HUDEP-2 (cell line): ENCODE results near the gene NFATC3.
"Not testable (repeated sequence)": the region's sequence is repeated elsewhere in the genome, so short reads cannot be mapped to it uniquely, and the experiment has no call there.

Experiments
- DNase-seq, 76 experiments: peaks; one replicate each; lab custom pipeline; 2025; ENCODE audit not compliant: unreplicated experiment in 76 of 76; lab: John Stamatoyannopoulos, UW

Gene NFATC3

GRCh38 chr16:68114939-68115338, 29.8 kb downstream of the NFATC3 start:
- not testable (repeated sequence) for DNase-seq

GRCh38 chr16:68115851-68116250, 30.7 kb downstream of the NFATC3 start:
- DNase-seq, result no peak

- DNase-seq, result peak in 11 of 76 experiments; percentile 5 to 45 (median 16)
These were observed 31.2 kb downstream of the NFATC3 start for GRCh38 chr16:68116256-68116867.

- DNase-seq, result no peak
These were observed 32.7 kb downstream of the NFATC3 start for GRCh38 chr16:68117884-68118283.

- not testable (repeated sequence) for DNase-seq
These were observed 33.8 kb downstream of the NFATC3 start for GRCh38 chr16:68118954-68119353.

- not testable (repeated sequence) for DNase-seq
These were observed 35.3 kb downstream of the NFATC3 start for GRCh38 chr16:68120496-68120895.

GRCh38 chr16:68126395-68126794, 41.2 kb downstream of the NFATC3 start:
- no peak for DNase-seq

GRCh38 chr16:68128577-68129305, 43.6 kb downstream of the NFATC3 start:
- no peak for DNase-seq

GRCh38 chr16:68130520-68130919, 45.4 kb downstream of the NFATC3 start:
- no peak for DNase-seq

GRCh38 chr16:68131813-68132706, 46.9 kb downstream of the NFATC3 start:
- no peak for DNase-seq

GRCh38 chr16:68133000-68133399, 47.8 kb downstream of the NFATC3 start:
- not testable (repeated sequence) for DNase-seq

- no peak for DNase-seq
These were observed 49.5 kb downstream of the NFATC3 start for GRCh38 chr16:68134644-68135043.

GRCh38 chr16:68136515-68136914, 51.3 kb downstream of the NFATC3 start:
- no peak for DNase-seq

GRCh38 chr16:68144008-68144407, 58.8 kb downstream of the NFATC3 start:
- DNase-seq, result no peak

- DNase-seq, result peak in 4 of 76 experiments; percentile 4 to 34 (median 8)
These were observed 61.4 kb downstream of the NFATC3 start for GRCh38 chr16:68146585-68146984.

- DNase-seq, result no peak
These were observed 62.3 kb downstream of the NFATC3 start for GRCh38 chr16:68147444-68147843.

GRCh38 chr16:68149596-68149995, 64.4 kb downstream of the NFATC3 start:
- DNase-seq, result no peak

GRCh38 chr16:68155425-68155824, 70.3 kb downstream of the NFATC3 start:
- no peak for DNase-seq

GRCh38 chr16:68162413-68162812, 77.2 kb downstream of the NFATC3 start:
- no peak for DNase-seq

GRCh38 chr16:68163275-68163674, 78.1 kb downstream of the NFATC3 start:
- not testable (repeated sequence) for DNase-seq

GRCh38 chr16:68166264-68166663, 81.1 kb downstream of the NFATC3 start:
- no peak for DNase-seq
